ENCODE measurements around the gene IER3IP1.
"Not testable (repeated sequence)": the region's sequence is repeated elsewhere in the genome, so short reads cannot be mapped to it uniquely, and the experiment has no call there.

The IER3IP1 gene

DNA sequence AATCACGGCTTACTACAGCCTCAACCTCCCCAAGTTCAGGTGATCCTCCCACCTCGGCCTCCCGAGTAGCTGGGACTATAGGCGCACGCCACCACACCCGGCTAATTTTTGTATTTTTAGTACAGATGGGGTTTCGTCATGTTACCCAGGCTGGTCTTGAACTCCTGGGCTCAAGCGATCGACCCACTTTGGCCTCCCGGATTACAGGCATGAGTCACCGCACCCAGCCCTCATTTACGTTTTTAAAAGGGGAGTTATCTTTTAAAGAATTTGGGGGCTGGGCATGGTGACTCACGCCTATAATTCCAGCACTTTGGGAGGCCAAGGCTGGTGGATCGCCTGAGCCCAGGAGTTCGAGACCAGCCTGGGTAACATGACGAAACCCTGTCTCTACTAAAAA, 17.8 kb downstream of the IER3IP1 start:
- DNase-seq: not testable (repeated sequence)

DNA sequence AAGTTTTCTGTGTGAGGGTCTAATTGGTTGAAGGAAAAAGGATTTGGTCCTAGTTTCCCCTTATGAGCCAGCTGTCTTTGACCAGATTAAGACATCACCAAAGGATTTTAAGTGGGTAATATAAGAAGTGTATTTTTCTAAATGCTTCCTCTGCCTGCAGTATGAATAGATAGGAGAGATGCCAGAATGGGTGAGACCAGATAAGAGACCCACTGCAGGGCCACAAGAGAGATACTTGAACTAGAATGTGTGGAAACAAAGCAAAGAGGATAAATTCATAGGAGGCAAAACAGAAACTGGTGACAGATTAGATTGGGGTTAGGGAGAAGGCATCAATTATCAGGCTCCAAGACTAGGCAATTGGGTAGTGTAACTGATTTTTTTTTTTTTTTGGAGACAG, 24.7 kb downstream of the IER3IP1 start:
- DNase-seq: no peak

DNA sequence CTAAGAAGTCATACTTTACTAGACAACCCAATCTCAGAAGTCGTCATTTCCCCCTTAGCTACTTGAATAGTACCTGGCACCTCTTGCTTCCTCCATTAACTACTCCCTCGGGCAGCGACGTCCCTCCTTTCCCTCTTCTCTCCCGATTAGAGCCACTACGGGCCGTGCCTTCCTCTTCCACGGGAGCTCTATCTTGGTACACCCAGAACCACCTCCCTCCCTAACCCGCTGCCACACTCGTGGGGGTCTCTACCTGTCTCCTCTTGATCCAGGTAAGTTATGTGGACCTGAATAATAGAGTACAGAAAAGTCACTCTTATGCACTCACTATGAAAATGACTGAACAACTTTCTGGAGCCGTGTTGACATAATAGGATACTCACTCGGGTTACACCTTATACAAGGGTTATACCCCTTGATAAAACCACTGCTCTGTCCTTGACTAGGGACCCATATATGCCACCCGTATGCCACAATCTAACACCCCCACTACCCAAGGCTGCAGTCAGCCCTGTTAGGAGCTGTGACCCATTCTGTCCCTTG, 25.3 kb downstream of the IER3IP1 start:
- peak in 2 of 3 donors; percentile 29 to 30 for DNase-seq

DNA sequence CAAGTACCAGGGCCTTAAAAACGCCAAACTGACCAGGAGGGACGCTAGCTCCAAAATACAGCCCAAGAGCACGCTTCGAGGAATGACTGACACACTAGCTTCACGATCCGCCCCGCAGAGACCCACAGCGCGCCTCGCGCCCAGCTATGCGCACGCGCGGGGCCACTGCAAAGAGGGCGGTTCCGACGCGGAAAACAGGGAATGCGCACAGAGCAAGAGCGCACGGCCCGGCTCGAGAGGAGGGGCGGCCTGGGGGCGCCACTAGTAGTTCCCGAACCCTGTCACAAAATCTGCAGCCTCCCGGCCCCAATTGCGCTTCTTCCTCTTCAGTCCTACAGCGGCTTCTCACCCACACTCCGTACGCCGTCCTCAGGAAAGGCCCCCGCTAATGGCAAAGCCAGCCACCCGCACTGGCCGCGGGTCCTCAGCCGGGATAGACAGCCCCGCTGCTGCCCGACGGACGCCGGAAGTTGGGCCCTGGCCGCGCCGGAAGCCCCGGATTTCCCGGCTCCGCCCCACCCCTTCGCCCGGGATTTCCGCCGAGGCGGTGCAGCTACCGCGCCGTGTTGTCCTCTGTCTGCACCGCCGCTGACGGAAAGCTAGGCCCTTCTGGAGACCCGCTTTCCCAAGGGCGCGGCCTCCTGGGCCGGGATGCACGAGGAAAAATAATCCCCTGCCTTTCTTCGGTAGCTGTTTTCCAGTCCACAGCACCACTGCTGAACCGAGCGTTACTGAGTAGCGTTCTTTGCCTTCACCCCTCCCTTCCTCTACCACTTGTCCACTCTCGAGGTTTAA, 25.9 kb downstream of the IER3IP1 start, which contains the start of gene HDHD2:
HDHD2 (minus strand) TSS at position 472 of the 795 bp plus-strand sequence. CDS start 14,061 bp downstream, outside the sequence.
- peak; percentile 89 to 95 (median 92) for DNase-seq

DNA sequence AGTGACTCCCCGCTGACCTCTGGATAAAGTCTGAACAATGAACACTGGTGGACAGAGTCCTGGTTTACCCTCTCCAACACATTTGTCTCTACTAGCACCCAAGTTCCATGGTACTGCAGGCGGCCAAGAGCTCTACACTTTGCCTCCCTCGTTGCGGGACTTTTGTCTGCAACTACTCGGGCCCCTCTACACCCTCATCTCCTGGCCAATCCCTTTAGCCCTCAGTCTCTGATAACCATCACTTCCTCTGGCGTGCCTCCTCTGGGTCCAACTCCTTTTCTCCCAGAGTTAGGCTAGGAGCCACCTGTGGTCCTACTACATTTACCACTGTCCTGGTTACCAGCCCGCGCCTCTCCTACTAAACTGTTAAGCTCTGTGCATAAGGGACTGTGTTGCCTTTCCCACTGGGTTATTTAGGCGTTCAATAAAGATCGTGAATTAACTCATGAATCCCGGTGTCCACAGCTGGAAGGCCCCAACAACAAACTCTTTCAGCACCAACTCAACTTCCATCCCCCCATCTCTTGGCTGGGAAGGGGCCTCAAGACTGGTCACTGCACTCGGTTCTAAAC, 26.6 kb downstream of the IER3IP1 start:
- DNase-seq: peak in 1 of 3 donors; percentile 1

DNA sequence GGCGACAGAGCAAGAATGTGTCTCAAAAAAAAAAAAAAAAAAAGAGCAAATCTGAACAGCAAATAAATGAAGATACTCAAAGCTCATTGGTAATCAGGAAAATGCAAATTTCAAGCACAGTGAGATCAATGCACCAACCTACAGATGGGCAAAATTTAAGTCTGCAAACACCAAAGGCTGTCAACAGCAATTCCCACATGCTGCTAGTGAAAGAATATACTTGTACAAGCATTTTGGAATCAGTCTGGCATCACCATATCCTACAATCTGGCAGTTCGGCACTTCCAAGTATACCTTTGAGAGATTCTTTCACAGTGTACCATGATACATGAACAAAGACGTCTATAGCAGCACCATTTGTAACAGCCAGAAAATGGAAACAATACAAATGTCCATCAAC, 30.0 kb downstream of the IER3IP1 start:
- DNase-seq: no peak

DNA sequence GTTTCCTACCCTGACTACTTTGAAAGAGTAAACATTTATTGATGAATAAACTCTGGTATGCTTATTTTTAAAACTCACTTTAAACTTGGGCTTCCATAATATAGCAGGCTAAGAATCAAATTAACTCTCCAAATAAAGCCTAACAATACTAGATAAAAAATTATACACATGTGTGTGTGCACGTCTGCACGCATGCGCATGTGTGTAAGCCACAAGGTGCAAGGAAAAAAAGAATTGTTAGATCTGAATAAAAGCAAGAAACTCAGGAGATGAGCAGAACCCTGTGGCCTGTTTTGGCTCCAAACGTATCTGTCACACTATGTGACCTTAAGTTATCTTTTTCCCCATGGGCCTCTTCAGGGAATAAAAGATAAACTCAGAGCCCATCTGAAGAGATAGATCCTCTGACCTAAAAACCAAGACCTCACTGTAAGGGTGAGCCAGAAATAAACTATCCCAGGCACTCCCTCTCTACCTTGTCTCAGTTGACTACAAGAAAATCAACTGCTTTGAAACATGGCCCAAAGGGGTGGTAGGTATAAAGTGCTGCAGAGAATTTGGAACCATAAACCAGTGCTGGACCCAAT, 32.2 kb downstream of the IER3IP1 start:
- DNase-seq: no peak

DNA sequence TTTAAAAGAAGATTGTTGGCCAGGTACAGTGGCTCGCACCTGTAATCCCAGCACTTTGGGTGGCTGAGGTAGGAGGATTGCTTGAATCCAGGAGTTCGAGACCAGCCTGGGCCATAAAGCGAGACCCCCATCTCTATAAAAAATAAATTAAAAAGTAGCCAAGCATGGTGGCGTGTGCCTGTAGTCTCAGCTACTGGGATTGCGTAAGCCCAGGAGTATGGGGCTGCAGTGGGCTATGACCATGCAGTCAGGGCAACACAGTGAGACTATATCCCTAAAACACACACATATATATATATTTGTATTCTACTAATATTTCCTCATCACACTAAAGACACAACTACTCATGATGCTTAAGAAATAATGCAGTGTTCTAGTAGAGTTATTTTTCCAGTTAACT, 33.0 kb downstream of the IER3IP1 start:
- DNase-seq: no peak

DNA sequence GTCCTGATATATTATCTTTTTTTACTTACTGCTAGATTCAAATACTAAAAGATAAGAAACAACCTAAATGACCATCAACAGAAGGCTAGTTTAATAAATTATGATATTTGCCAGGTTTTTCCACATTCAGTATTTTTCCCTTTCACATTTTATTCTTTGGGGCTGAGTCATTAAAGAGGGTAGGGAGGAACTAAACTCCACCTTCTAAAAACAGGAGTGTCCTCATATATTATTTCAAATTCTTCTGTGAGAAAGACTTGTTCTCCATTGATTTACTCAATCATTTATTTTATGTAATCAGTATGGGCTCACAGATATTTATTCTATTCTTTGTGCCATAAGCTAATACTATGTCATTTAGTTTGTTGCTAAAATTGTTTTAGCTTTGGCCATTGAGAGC, 34.9 kb downstream of the IER3IP1 start:
- DNase-seq: no peak

DNA sequence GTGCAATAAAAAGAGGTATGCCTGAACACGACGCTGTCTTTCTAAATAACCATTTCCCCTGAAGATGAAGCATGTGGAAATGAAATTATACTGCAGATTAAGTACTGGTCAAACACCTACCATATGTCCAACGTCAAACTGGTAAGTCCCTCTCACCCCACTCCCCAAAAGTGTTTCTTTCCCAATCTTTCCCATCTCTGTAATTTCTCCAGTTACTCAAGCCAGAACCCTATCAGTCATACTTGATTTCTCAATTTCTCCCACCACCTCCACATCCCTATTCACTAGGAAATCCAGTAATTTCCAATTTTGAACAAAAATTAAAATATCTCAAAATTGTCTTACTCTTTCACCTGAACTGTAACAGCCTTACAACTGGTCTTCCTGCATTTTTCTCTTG, 55.0 kb downstream of the IER3IP1 start:
- peak; percentile 47 to 63 (median 50) for DNase-seq

DNA sequence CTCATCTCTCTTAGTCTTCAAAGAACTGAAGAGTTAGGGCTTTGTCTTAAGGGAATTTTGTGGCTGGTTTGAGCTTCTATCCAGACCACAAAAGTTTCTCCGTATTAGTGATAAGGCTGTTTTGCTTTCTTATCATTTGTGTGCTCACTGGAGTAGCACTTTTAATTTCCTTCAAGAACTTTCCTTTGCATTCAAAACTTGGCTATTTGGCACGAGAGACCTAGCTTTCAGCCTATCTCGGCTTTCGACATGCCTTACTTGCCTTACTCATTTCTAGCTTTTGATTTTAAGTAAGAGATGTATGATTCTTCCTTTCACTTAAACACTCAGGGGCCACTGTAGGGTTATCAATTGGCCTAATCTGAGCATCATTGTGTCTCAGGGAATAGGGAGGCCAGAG, 55.7 kb downstream of the IER3IP1 start:
- DNase-seq: no peak

DNA sequence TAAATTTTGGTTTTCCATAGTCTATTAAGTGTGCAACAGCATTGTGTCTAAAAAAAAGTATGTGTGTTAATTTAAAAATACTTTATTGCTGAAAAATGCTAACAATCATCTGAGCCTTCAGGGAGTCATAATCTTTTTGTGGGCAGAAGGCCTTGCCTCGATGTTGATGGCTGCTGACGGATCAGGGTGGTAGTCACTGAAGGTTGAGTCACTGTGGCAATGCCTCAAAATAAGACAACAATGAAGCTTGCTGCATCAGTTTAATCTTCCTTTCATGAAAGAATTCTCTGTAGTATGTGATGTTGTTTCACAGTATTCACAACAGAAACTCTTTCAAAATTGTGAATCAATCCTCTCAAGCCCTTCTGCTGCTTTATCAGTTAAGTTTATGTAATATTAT, 57.2 kb downstream of the IER3IP1 start:
- no peak for DNase-seq

DNA sequence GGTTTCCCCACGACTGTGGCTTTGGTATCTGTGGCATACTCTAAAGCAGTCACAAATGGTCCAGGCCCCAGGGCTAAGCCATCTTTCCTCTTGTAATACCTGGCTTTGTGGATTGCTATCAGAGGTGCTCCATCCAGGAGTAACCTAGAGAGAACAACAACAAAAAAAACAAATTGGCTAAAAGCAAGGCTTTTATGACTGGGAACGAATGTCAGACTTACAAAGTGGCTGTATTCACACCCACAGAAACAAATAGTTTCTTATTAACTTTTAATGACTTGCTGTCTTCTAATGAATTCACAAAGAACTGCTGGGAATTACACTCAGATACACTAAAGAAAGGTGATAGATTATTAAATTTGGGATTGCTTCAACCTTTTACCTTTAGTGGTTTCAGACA, 61.0 kb downstream of the IER3IP1 start:
- no peak for DNase-seq

DNA sequence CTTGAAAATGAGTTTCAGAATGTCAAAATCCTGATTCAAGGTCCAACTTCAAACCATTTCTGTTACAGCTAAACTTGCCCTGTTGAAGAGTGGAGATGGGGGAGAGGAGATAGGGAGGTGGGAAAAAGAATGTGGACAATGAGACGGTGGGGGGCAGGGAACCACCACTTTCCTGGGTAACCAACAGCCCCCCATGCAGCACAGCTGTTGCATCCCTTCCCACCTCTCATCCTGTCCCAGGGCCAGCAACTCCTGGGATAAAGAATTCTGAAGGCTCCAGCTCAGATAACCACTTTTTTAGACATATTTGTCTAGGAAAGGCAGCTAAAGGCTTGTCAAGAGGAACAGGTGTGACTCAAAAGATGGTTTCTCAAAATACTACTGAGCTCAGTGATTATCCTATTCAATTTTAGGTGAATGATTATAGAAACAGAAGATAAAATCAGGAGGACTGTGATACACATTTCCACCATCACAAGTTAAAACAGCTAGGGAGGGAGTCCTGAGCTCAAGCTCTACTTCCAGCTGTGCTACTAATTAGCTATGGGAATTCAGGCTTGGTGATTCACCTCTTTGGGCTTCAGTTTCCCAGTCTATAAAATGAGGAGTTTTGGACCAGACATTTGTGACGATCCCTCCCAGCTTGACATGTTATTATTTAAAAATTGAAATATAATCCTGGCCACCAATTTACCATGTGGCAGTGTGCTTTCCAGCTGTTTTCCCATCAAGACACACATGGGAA, 62.2 kb downstream of the IER3IP1 start:
- DNase-seq: no peak

DNA sequence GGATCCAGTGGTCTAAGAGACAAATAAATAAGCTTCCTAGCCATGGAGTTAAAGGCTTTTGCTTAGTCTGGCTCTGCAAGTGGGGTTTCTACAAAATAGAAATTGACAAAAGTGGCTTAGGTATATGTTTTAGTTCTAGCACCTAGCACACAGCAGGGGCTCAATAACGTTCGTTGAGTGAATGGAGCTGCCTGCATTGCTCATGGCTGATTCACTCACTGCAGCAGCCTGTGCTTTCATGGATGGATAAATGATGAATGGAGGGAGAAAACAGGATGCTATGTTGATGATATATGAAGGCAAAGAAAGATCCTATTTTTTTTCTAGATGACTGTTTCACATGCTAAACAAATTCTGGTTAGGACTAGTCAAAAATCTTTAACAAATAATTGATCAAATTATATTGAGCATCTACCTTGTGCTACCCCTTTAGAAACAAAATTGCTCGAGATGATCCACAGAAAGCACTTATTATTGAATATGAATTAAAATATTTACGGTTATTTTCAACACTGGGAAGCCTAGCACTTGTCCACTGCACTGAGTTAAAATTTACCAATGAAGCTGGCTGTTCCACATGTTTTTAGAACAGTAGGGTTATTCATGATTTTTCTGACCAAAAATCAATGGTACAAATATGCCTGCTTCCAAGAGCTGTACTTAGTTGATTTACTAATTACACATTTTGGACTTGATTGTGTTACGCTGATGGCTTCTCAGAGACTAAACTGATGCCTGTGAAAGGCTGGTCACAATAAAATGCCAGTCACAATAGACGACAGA, 65.5 kb downstream of the IER3IP1 start:
- no peak for DNase-seq

DNA sequence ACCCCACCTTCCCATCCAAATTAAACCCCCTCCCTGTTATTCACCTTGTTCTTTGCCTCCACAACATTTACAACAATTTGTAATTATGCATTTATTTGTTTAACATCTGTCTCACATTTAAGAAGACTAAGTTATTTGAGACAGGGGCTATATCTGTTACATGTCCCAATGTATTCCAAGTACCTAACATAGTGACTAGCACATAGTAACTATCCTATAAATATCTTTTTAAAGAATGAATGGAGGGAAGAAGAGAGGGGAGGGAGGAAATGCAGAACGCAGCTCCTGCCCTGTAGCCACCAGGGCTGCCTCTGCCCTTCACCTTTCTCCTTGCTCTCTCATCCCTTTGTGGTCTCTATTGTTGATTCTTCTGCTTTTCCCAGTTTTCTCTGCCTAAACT, 66.4 kb downstream of the IER3IP1 start:
- no peak for DNase-seq

DNA sequence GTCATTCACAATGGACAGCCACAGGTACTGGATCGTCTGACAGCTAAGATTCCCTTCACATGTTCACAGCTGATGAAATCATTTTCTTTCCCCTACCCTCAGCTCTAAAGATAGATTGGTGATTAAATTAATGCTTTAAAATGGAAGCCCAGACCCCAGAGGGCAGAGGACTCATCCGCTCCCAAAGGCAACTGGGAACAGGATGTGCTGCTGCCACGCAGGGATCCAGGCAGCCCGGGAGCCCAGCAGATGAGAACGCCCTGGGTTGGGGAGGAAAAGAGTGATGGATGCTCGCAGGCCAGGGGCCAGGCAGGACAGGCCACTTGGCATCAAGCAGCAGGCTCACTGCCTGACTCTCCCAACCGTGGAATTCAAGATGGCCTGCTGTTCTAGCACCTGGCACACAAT, 67.2 kb downstream of the IER3IP1 start:
- no peak for DNase-seq

DNA sequence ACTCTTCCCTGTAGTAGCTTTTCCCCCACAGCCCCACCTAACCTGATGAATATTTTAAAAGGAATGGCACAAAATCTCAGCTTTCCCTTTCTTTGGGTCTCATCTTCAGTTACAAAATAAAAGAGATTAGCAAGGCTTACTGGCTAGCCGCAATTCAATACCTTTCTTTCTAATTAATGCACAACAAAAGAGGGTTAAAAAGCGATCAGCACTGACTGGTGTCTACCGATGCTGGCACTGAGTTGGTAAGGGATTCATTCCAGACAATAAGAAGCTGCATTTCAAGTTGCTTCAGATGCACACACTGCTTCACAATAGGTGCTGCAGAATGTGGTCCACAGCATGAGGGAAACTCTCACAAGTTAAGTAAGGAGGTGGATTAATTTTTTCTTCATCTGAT, 67.8 kb downstream of the IER3IP1 start:
- no peak for DNase-seq

All from suppressor macrophage treated with lipopolysaccharide for 1 hour (primary cell).